Liver (tissue), 9 donors: ENCODE data around the gene KICS2. TPM values are rescaled to one million over a fixed set of nuclear protein-coding genes. Genes with fewer than 3 reads are reported as not detected.

ENCODE experiments used
- DNase-seq: peaks from one replicate; pipeline ENCODE4 v3.0.0-alpha.2; 2017; ENCODE audit warnings: low spot score
- H3K27ac ChIP-seq, 2 donors: one replicate each; pipeline ENCODE4 v1.7.0; 2013; ENCODE audit warnings: inconsistent platforms in 2 of 2, low read length in 2 of 2, control low read depth in 1 of 2, low read depth in 1 of 2, mild to moderate bottlenecking in 1 of 2
- H3K27me3 ChIP-seq, 4 donors: one replicate each; pipeline versions ENCODE4 v1.6.1 to v1.7.0; 2013; ENCODE audit warnings: low read length in 3 of 4, inconsistent platforms in 1 of 4, mild to moderate bottlenecking in 1 of 4, moderate library complexity in 1 of 4; ENCODE audit not compliant: control insufficient read depth in 4 of 4, insufficient read depth in 4 of 4
- H3K36me3 ChIP-seq, 4 donors: one replicate each; pipeline versions ENCODE4 v1.6.1 to v1.7.0; 2013; ENCODE audit warnings: low read length in 3 of 4, mild to moderate bottlenecking in 3 of 4, low read depth in 1 of 4, moderate library complexity in 1 of 4; ENCODE audit not compliant: control insufficient read depth in 4 of 4, insufficient read depth in 3 of 4
- H3K4me1 ChIP-seq, 4 donors: one replicate each; pipeline versions ENCODE4 v1.6.1 to v1.7.0; 2013; ENCODE audit warnings: low read length in 3 of 4, mild to moderate bottlenecking in 3 of 4, moderate library complexity in 1 of 4; ENCODE audit not compliant: control insufficient read depth in 4 of 4, insufficient read depth in 4 of 4
- H3K4me3 ChIP-seq, 3 donors: one replicate each; pipeline versions ENCODE4 v1.6.1 to v1.7.0; 2013; ENCODE audit warnings: low read length in 3 of 3, control low read depth in 1 of 3, low read depth in 1 of 3, mild to moderate bottlenecking in 1 of 3
- H3K9ac ChIP-seq, 2 donors: one replicate each; pipeline ENCODE4 v1.7.0; 2013; ENCODE audit warnings: low read length in 2 of 2, mild to moderate bottlenecking in 2 of 2, moderate library complexity in 2 of 2, control low read depth in 1 of 2, low read depth in 1 of 2
- H3K9me3 ChIP-seq, 4 donors: one replicate each; pipeline versions ENCODE4 v1.6.1 to v1.7.0; 2013; ENCODE audit warnings: low read length in 3 of 4; ENCODE audit not compliant: control insufficient read depth in 4 of 4
- EGR1 ChIP-seq, 2 donors: IDR thresholded peaks; 2 replicates each; pipeline ENCODE4 v1.6.1; 2016 to 2018; ENCODE audit warnings: antibody characterized with exemption in 2 of 2, low read depth in 2 of 2
- FOXA1 ChIP-seq: IDR thresholded peaks from 2 replicates; pipeline ENCODE4 v1.6.1; 2016; ENCODE audit warnings: antibody characterized with exemption
- FOXA2 ChIP-seq: IDR thresholded peaks from 2 replicates; pipeline ENCODE4 v1.6.1; 2016; ENCODE audit warnings: antibody characterized with exemption
- GABPA ChIP-seq, 2 donors: IDR thresholded peaks in 1 of 2; conservative IDR thresholded peaks in 1 of 2; 2 replicates each; pipeline ENCODE4 v1.6.1; 2016; ENCODE audit warnings: antibody characterized with exemption in 2 of 2, mild to moderate bottlenecking in 1 of 2, moderate library complexity in 1 of 2
- HNF4A ChIP-seq, 2 donors: conservative IDR thresholded peaks; 2 replicates each; pipeline ENCODE4 v1.6.1; 2016; ENCODE audit warnings: antibody characterized with exemption in 2 of 2, mild to moderate bottlenecking in 2 of 2
- HNF4G ChIP-seq: IDR thresholded peaks from 2 replicates; pipeline ENCODE4 v1.6.1; 2016; ENCODE audit warnings: antibody characterized with exemption
- JUND ChIP-seq, 2 donors: IDR thresholded peaks; 2 replicates each; pipeline ENCODE4 v1.6.1; 2016; ENCODE audit warnings: antibody characterized with exemption in 2 of 2
- NR2F2 ChIP-seq: IDR thresholded peaks from 2 replicates; pipeline ENCODE4 v1.6.1; 2016; ENCODE audit warnings: antibody characterized with exemption
- RAD21 ChIP-seq, 2 donors: IDR thresholded peaks; 2 replicates each; pipeline ENCODE4 v1.6.1; 2016; ENCODE audit warnings: antibody characterized with exemption in 2 of 2, mild to moderate bottlenecking in 2 of 2
- RXRA ChIP-seq, 2 donors: IDR thresholded peaks; 2 replicates each; pipeline ENCODE4 v1.6.1; 2017 to 2018; ENCODE audit warnings: antibody characterized with exemption in 2 of 2, mild to moderate bottlenecking in 1 of 2
- SP1 ChIP-seq: IDR thresholded peaks from 2 replicates; pipeline ENCODE4 v1.6.1; 2018; ENCODE audit warnings: antibody characterized with exemption, mild to moderate bottlenecking
- TAF1 ChIP-seq: conservative IDR thresholded peaks from 2 replicates; pipeline ENCODE4 v1.6.1; 2016; ENCODE audit warnings: antibody characterized with exemption, mild to moderate bottlenecking
- YY1 ChIP-seq: IDR thresholded peaks from 2 replicates; pipeline ENCODE4 v1.6.1; 2016; ENCODE audit warnings: antibody characterized with exemption, mild to moderate bottlenecking
- ZBTB33 ChIP-seq: IDR thresholded peaks from 2 replicates; pipeline ENCODE4 v1.6.1; 2016; ENCODE audit warnings: antibody characterized with exemption
- WGBS: extraction: QIAGEN DNeasy Blood & Tissue Kit; methylation state at CpG from one replicate; pipeline ENCODE4 v1.1.7; 2013; 5-methylcytosine and 5-hydroxymethylcytosine counted together
- polyA plus RNA-seq, 2 donors: library from polyadenylated mRNA; stranded (reverse) in 1 of 2; unstranded in 1 of 2; fragments of 200-250 nt in 1 of 2; fragments of >200 nt in 1 of 2; fragmentation: Nextera tagmentation in 1 of 2; extraction: Ambion mirVana in 1 of 2; gene quantifications; one replicate each; pipeline versions ENCODE4 v1.2.1 to v1.2.3, GENCODE V29; 2013 to 2015
- total RNA-seq, 2 donors: library from RNA; depleted of rRNA; stranded (reverse); fragments of >200 nt; gene quantifications; one replicate each; pipeline ENCODE4 v1.2.3, GENCODE V29; 2014
- TF ChIP-seq, protein P1 (sequence below): IDR thresholded peaks from 2 replicates; pipeline ENCODE4 v1.6.1; 2016; ENCODE audit warnings: antibody characterized with exemption
- TF ChIP-seq, protein P2 (sequence below): IDR thresholded peaks from 2 replicates; pipeline ENCODE4 v1.6.1; 2016; ENCODE audit warnings: antibody characterized with exemption
- TF ChIP-seq, protein P3 (sequence below): IDR thresholded peaks from 2 replicates; pipeline ENCODE4 v1.6.1; 2016; ENCODE audit warnings: antibody characterized with exemption, mild to moderate bottlenecking
- TF ChIP-seq, protein P4 (sequence below): fragments of 150-350 bp; IDR thresholded peaks from 2 replicates; pipeline ENCODE4 v1.5.1; 2017; ENCODE audit warnings: improper control_type of control experiment, low read depth, low read length; ENCODE audit not compliant: missing input control
- donor health status: healthy.
- donor health status: healthy.
- donor health status: healthy.
- donor health status: healthy.
- donor health status: healthy.

Gene KICS2
- total and polyA plus RNA-seq, 4 donors: 3.4 to 10.7 (median 5.3) TPM

DNA sequence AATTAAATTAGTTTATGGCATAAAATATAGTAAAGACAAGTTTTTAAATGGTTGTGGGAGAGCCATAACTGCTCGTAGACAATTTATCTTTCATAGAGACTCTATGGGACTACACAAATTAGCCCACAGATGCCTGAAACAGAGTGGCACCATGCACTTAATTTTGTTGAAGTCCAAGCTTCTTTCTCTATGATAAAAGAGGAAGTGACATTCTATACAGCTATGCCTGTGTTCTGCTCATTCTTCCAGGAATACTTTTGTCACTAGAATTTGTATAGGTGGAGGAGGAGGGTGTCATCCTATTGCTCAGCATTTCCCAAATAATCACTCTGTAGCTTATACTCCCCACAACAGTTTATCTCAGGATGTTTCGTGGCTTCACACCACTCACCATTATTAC, 43.7 kb upstream of the KICS2 start:
- H3K27ac ChIP-seq: no peak overlapping the region
- no peak overlapping the region for H3K4me3 ChIP-seq
- no peaks in the 10 kb centered on the region for H3K27me3 ChIP-seq
- H3K9ac ChIP-seq: no peak overlapping the region
- WGBS: 87% methylated on average over 2 of the region's 2 CpGs
- no peak for DNase-seq
- H3K36me3 ChIP-seq: no peaks in the 10 kb centered on the region
- no peaks in the 10 kb centered on the region for H3K4me1 ChIP-seq
- TF ChIP-seq ZBTB33: no peak
- TF ChIP-seq YY1: no peak
- TF ChIP-seq, protein P1, sequence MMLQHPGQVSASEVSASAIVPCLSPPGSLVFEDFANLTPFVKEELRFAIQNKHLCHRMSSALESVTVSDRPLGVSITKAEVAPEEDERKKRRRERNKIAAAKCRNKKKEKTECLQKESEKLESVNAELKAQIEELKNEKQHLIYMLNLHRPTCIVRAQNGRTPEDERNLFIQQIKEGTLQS: no peak
- TF ChIP-seq, protein P2, sequence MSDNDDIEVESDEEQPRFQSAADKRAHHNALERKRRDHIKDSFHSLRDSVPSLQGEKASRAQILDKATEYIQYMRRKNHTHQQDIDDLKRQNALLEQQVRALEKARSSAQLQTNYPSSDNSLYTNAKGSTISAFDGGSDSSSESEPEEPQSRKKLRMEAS: no peak
- no peak for TF ChIP-seq EGR1 (IDR thresholded peaks at IDR 0.05; ENCODE audit: low read depth in 2 of 2)
- no peak for TF ChIP-seq FOXA1
- no peak for TF ChIP-seq TAF1
- TF ChIP-seq, protein P3, sequence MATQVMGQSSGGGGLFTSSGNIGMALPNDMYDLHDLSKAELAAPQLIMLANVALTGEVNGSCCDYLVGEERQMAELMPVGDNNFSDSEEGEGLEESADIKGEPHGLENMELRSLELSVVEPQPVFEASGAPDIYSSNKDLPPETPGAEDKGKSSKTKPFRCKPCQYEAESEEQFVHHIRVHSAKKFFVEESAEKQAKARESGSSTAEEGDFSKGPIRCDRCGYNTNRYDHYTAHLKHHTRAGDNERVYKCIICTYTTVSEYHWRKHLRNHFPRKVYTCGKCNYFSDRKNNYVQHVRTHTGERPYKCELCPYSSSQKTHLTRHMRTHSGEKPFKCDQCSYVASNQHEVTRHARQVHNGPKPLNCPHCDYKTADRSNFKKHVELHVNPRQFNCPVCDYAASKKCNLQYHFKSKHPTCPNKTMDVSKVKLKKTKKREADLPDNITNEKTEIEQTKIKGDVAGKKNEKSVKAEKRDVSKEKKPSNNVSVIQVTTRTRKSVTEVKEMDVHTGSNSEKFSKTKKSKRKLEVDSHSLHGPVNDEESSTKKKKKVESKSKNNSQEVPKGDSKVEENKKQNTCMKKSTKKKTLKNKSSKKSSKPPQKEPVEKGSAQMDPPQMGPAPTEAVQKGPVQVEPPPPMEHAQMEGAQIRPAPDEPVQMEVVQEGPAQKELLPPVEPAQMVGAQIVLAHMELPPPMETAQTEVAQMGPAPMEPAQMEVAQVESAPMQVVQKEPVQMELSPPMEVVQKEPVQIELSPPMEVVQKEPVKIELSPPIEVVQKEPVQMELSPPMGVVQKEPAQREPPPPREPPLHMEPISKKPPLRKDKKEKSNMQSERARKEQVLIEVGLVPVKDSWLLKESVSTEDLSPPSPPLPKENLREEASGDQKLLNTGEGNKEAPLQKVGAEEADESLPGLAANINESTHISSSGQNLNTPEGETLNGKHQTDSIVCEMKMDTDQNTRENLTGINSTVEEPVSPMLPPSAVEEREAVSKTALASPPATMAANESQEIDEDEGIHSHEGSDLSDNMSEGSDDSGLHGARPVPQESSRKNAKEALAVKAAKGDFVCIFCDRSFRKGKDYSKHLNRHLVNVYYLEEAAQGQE: no peak
- TF ChIP-seq RXRA (IDR thresholded peaks at IDR 0.05): no peak
- no peak for TF ChIP-seq HNF4A (conservative IDR thresholded peaks at IDR 0.05)
- TF ChIP-seq, protein P4, sequence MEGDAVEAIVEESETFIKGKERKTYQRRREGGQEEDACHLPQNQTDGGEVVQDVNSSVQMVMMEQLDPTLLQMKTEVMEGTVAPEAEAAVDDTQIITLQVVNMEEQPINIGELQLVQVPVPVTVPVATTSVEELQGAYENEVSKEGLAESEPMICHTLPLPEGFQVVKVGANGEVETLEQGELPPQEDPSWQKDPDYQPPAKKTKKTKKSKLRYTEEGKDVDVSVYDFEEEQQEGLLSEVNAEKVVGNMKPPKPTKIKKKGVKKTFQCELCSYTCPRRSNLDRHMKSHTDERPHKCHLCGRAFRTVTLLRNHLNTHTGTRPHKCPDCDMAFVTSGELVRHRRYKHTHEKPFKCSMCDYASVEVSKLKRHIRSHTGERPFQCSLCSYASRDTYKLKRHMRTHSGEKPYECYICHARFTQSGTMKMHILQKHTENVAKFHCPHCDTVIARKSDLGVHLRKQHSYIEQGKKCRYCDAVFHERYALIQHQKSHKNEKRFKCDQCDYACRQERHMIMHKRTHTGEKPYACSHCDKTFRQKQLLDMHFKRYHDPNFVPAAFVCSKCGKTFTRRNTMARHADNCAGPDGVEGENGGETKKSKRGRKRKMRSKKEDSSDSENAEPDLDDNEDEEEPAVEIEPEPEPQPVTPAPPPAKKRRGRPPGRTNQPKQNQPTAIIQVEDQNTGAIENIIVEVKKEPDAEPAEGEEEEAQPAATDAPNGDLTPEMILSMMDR: no peak
- TF ChIP-seq HNF4G: no peak
- no peak for TF ChIP-seq FOXA2
- no peak for TF ChIP-seq SP1
- TF ChIP-seq NR2F2: no peak
- no peak for TF ChIP-seq JUND (IDR thresholded peaks at IDR 0.05)
- TF ChIP-seq GABPA (IDR thresholded peaks at IDR 0.05 in 1 of 2, conservative IDR thresholded peaks at IDR 0.05 in 1 of 2): no peak
- no peaks in the 10 kb centered on the region for H3K9me3 ChIP-seq

DNA sequence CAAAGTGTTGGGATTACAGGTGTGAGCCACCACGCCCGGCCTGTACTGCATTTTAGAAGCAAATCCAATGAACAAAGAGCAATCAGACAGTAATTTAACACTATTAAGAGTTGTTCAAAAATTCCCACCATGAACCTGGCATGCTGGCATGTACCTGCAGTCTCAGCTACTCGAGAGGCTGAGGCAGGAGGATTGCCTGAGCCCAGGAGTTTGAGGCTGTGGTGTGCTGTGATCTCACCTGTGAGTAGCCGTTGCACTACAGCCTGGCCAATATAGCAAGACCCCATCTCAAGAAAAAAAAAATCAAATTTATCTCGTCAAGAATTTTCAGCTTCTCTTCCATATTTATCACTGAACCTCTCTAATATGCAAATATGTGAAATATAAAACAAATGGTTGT, 39.7 kb upstream of the KICS2 start:
- no peaks in the 10 kb centered on the region for H3K36me3 ChIP-seq
- no peak overlapping the region for H3K27ac ChIP-seq
- no peaks in the 10 kb centered on the region for H3K27me3 ChIP-seq
- DNase-seq: no peak
- no peak overlapping the region for H3K9ac ChIP-seq
- WGBS: 91% methylated on average over 5 of the region's 5 CpGs
- H3K4me1 ChIP-seq: no peaks in the 10 kb centered on the region
- no peaks in the 10 kb centered on the region for H3K9me3 ChIP-seq
- TF ChIP-seq YY1 (no peak), SP1 (no peak), ZBTB33 (no peak), JUND (IDR thresholded peaks at IDR 0.05) (no peak), NR2F2 (no peak), RAD21 (IDR thresholded peaks at IDR 0.05) (no peak), HNF4G (no peak), HNF4A (conservative IDR thresholded peaks at IDR 0.05) (no peak), TAF1 (no peak), FOXA1 (no peak), GABPA (IDR thresholded peaks at IDR 0.05 in 1 of 2, conservative IDR thresholded peaks at IDR 0.05 in 1 of 2) (no peak)
- TF ChIP-seq, protein P1: no peak
- TF ChIP-seq, protein P2: no peak
- no peak overlapping the region for H3K4me3 ChIP-seq
